Lung (tissue), 12 donors: Measurements from ENCODE around the gene MZT2B. TPM values are rescaled to one million over a fixed set of nuclear protein-coding genes. Genes with fewer than 3 reads are reported as not detected.
"Not testable (repeated sequence)": the region's sequence is repeated elsewhere in the genome, so short reads cannot be mapped to it uniquely, and the experiment has no call there.

ENCODE experiments used
- ATAC-seq: fragments of 200-7000 bp; cut with Tn5 transposase; one replicate; pipeline ENCODE4 v1.9.1; 2020; ENCODE audit warnings: moderate number of reproducible peaks; ENCODE audit not compliant: insufficient read depth, low FRiP score
- DNase-seq, 3 donors: peaks; one replicate each; pipeline ENCODE4 v3.0.0-alpha.2; 2013 to 2017
- H3K27ac ChIP-seq, 2 donors: one replicate each; pipeline ENCODE4 v1.5.1; 2013; ENCODE audit warnings: mild to moderate bottlenecking in 2 of 2, moderate library complexity in 2 of 2, control low read depth in 1 of 2, inconsistent platforms in 1 of 2, low read depth in 1 of 2, low read length in 1 of 2
- H3K27me3 ChIP-seq, 3 donors: one replicate each; pipeline ENCODE4 v1.5.1; 2013; ENCODE audit warnings: low read length in 2 of 3; ENCODE audit not compliant: control insufficient read depth in 3 of 3, insufficient read depth in 3 of 3
- H3K36me3 ChIP-seq, 4 donors: one replicate each; pipeline ENCODE4 v1.5.1; 2013; ENCODE audit warnings: low read length in 4 of 4, mild to moderate bottlenecking in 1 of 4, moderate library complexity in 1 of 4; ENCODE audit not compliant: control insufficient read depth in 4 of 4, insufficient read depth in 4 of 4
- H3K4me1 ChIP-seq, 5 donors: one replicate each; pipeline ENCODE4 v1.5.1; 2013; ENCODE audit warnings: low read length in 5 of 5, mild to moderate bottlenecking in 2 of 5, moderate library complexity in 1 of 5; ENCODE audit not compliant: control insufficient read depth in 5 of 5, insufficient read depth in 5 of 5
- H3K4me3 ChIP-seq: one replicate; pipeline ENCODE4 v1.5.1; 2013; ENCODE audit warnings: mild to moderate bottlenecking, control low read depth, moderate library complexity
- H3K9ac ChIP-seq, 2 donors: one replicate each; pipeline ENCODE4 v1.5.1; 2013; ENCODE audit warnings: low read length in 2 of 2, control low read depth in 1 of 2; ENCODE audit not compliant: insufficient read depth in 1 of 2
- H3K9me3 ChIP-seq, 4 donors: one replicate each; pipeline ENCODE4 v1.5.1; 2013; ENCODE audit warnings: low read length in 3 of 4, mild to moderate bottlenecking in 1 of 4, moderate library complexity in 1 of 4; ENCODE audit not compliant: control insufficient read depth in 4 of 4, insufficient read depth in 3 of 4
- CTCF ChIP-seq: IDR thresholded peaks from 2 replicates; pipeline ENCODE4 v1.5.1; 2012; ENCODE audit warnings: mild to moderate bottlenecking; ENCODE audit errors: control extremely low read depth, extremely low read depth
- WGBS, 2 donors: extraction: QIAGEN DNeasy Blood & Tissue Kit; methylation state at CpG; one replicate each; pipeline ENCODE4 v1.1.7; 2013; 5-methylcytosine and 5-hydroxymethylcytosine counted together
- polyA plus RNA-seq, 2 donors: library from polyadenylated mRNA; stranded (reverse); fragments of 200-250 nt; gene quantifications; one replicate each; pipeline ENCODE4 v1.2.1, GENCODE V29; 2013
- total RNA-seq, 2 donors: library from RNA; depleted of rRNA in 1 of 2; stranded (reverse); fragments of >200 nt in 1 of 2; gene quantifications; one replicate each; pipeline ENCODE4 v1.2.1, GENCODE V29; 2014 to 2021
- donor health status: control.
- donor health status: control.
- donor health status: Bipolar disorder and iron deficiency.
- donor health status: healthy.
- donor health status: DM: yes; HTN: yes; CAD: no.

The MZT2B gene
- total and polyA plus RNA-seq, 4 donors: 59.1 to 243 (median 189) TPM

GRCh38 chr2:130228467-130229160 is 46.6 kb downstream of the MZT2B start:
- not testable (repeated sequence) for H3K4me1 ChIP-seq, H3K9ac ChIP-seq, ATAC-seq, DNase-seq, H3K36me3 ChIP-seq, H3K9me3 ChIP-seq, H3K27ac ChIP-seq, H3K4me3 ChIP-seq, H3K27me3 ChIP-seq
- 82 to 87% methylated on average over 64 to 69 of the region's 69 CpGs for WGBS, 2 donors

GRCh38 chr2:130229161-130229510 is 47.1 kb downstream of the MZT2B start:
- peak; percentile 33 to 69 (median 34) for DNase-seq
- not testable (repeated sequence) for H3K4me1 ChIP-seq, ATAC-seq, H3K9me3 ChIP-seq, H3K36me3 ChIP-seq, H3K27ac ChIP-seq, H3K27me3 ChIP-seq, H3K4me3 ChIP-seq, H3K9ac ChIP-seq
- 43 to 53% methylated on average over 44 to 48 of the region's 48 CpGs for WGBS, 2 donors

GRCh38 chr2:130230376-130230775 is 48.3 kb downstream of the MZT2B start:
- not testable (repeated sequence) for H3K4me1 ChIP-seq, H3K36me3 ChIP-seq, H3K4me3 ChIP-seq, DNase-seq, H3K27ac ChIP-seq, H3K9ac ChIP-seq, ATAC-seq, H3K9me3 ChIP-seq, H3K27me3 ChIP-seq
- 94% methylated on average over 15 to 18 of the region's 18 CpGs for WGBS, 2 donors

GRCh38 chr2:130230907-130231306 is 48.8 kb downstream of the MZT2B start:
- not testable (repeated sequence) for H3K27me3 ChIP-seq, ATAC-seq, H3K36me3 ChIP-seq, H3K9ac ChIP-seq, H3K9me3 ChIP-seq, DNase-seq, H3K27ac ChIP-seq, H3K4me3 ChIP-seq, H3K4me1 ChIP-seq
- 94 to 95% methylated on average over 15 of the region's 15 CpGs for WGBS, 2 donors

GRCh38 chr2:130231656-130232055 is 49.6 kb downstream of the MZT2B start:
- no peaks in the 10 kb centered on the region for H3K27me3 ChIP-seq
- no peak overlapping the region for H3K4me3 ChIP-seq
- no peak overlapping the region for H3K9ac ChIP-seq
- peaks cover 0 to 9% (median 0%) of the 10 kb centered on the region in 4 donors for H3K9me3 ChIP-seq
- TF ChIP-seq CTCF: no peak
- H3K4me1 ChIP-seq: no peaks in the 10 kb centered on the region
- H3K27ac ChIP-seq: no peak overlapping the region
- 82 to 93% methylated on average over 12 of the region's 12 CpGs for WGBS, 2 donors
- H3K36me3 ChIP-seq: no peaks in the 10 kb centered on the region
- DNase-seq (no peak), ATAC-seq (no peak)

- H3K36me3 ChIP-seq, H3K9me3 ChIP-seq, DNase-seq, H3K4me1 ChIP-seq, H3K27ac ChIP-seq, ATAC-seq, H3K4me3 ChIP-seq, H3K27me3 ChIP-seq, H3K9ac ChIP-seq: not testable (repeated sequence)
- 82 to 85% methylated on average over 2 of the region's 2 CpGs for WGBS, 2 donors
Observed at GRCh38 chr2:130233066-130233465, 51.0 kb downstream of the MZT2B start.

- not testable (repeated sequence) for H3K9me3 ChIP-seq, H3K27ac ChIP-seq, H3K27me3 ChIP-seq, H3K36me3 ChIP-seq, ATAC-seq, H3K9ac ChIP-seq, DNase-seq, H3K4me3 ChIP-seq, H3K4me1 ChIP-seq
- WGBS, 2 donors: 72 to 73% methylated on average over 6 of the region's 6 CpGs
Observed at GRCh38 chr2:130239581-130239980, 57.5 kb downstream of the MZT2B start.
